PC-9 (cell line): Measurements from ENCODE around the gene IFNG-AS1. TPM values are rescaled to one million over a fixed set of nuclear protein-coding genes. Genes with fewer than 3 reads are reported as not detected.

Experiments used
- BruUV-seq: library from RNA; stranded (reverse); fragments of 400-500 nt; replicated peaks from 2 replicates; lab custom pipeline; 2021; lab: Mats Ljungman, UMichigan
- CTCF ChIA-PET: fragments of 300-600 bp; sonication (Branson Sonifier 250); formaldehyde crosslinking; loops from one replicate; lab custom pipeline; 2022; ENCODE audit warnings: antibody characterized with exemption; lab: Charles Lee
- POLR2A ChIA-PET: fragments of 300-600 bp; sonication (Branson Sonifier 250); formaldehyde crosslinking; loops from one replicate; lab custom pipeline; 2022; ENCODE audit warnings: antibody characterized with exemption; ENCODE audit not compliant: unreplicated experiment; lab: Charles Lee
- DNase-seq, 2 experiments: peaks; one replicate each; pipeline versions ENCODE4 v3.0.0 to v3.0.0-alpha.2; 2015 to 2022; ENCODE audit warnings: mixed read lengths in 1 of 2
- H2AFZ ChIP-seq: fragments of 200-600 bp; sonication (generic); 2 replicates; pipeline ENCODE4 v1.8.1; 2017; ENCODE audit warnings: antibody characterized with exemption
- H3F3A ChIP-seq: fragments of 200-600 bp; sonication (generic); 2 replicates; pipeline ENCODE4 v1.8.1; 2017; ENCODE audit warnings: antibody characterized with exemption, mild to moderate bottlenecking, low read depth; ENCODE audit not compliant: insufficient read depth
- H3K27ac ChIP-seq: fragments of 200-600 bp; sonication (generic); 2 replicates; pipeline ENCODE4 v1.6.1; 2016; ENCODE audit warnings: mixed run types
- H3K27me3 ChIP-seq: fragments of 200-600 bp; sonication (generic); 2 replicates; pipeline ENCODE4 v1.6.1; 2016; ENCODE audit warnings: low read depth, mixed run types; ENCODE audit not compliant: insufficient read depth
- H3K36me3 ChIP-seq: fragments of 200-600 bp; sonication (generic); 2 replicates; pipeline ENCODE4 v1.6.1; 2016; ENCODE audit warnings: low read depth, mixed run types
- H3K4me1 ChIP-seq: fragments of 200-600 bp; sonication (generic); replicated peaks from 2 replicates; pipeline ENCODE4 v1.6.1; 2016; ENCODE audit warnings: mixed run types; ENCODE audit not compliant: insufficient read depth
- H3K4me2 ChIP-seq: fragments of 200-600 bp; sonication (generic); 2 replicates; pipeline ENCODE4 v1.6.1; 2017; ENCODE audit warnings: mixed run types
- H3K4me3 ChIP-seq: fragments of 200-600 bp; sonication (generic); 2 replicates; pipeline ENCODE4 v1.6.1; 2016; ENCODE audit warnings: mixed run types
- H3K79me2 ChIP-seq: fragments of 200-600 bp; sonication (generic); 2 replicates; pipeline ENCODE4 v1.6.1; 2017; ENCODE audit warnings: low read depth, mixed run types
- H3K9me2 ChIP-seq: fragments of 200-600 bp; sonication (generic); 2 replicates; pipeline ENCODE4 v1.8.1; 2017; ENCODE audit warnings: mild to moderate bottlenecking; ENCODE audit not compliant: insufficient read depth
- H3K9me3 ChIP-seq: fragments of 200-600 bp; sonication (generic); 2 replicates; pipeline ENCODE4 v1.8.1; 2016; ENCODE audit warnings: low read depth; ENCODE audit not compliant: insufficient read depth
- H4K20me1 ChIP-seq: fragments of 200-600 bp; sonication (generic); 2 replicates; pipeline ENCODE4 v1.8.1; 2017; ENCODE audit not compliant: insufficient read depth
- EZH2 ChIP-seq: fragments of 200-600 bp; sonication (generic); IDR thresholded peaks from 2 replicates; pipeline ENCODE4 v1.8.0; 2017; ENCODE audit warnings: antibody characterized with exemption, low read depth
- intact Hi-C: fragments of 100-400 bp; cut with micrococcal nuclease; formaldehyde crosslinking; loops from one replicate; pipeline ENCODE4 v1.10.0; 2022; ENCODE audit not compliant: unreplicated experiment
- total RNA-seq: library from RNA; stranded (reverse); gene quantifications from 2 replicates; pipeline ENCODE4 v1.2.3, GENCODE V29; 2021
- TF ChIP-seq, protein P1 (sequence below): fragments of 200-600 bp; sonication (generic); conservative IDR thresholded peaks from 2 replicates; pipeline ENCODE4 v1.6.1; 2017; ENCODE audit warnings: mixed run types, antibody characterized with exemption, mild to moderate bottlenecking, moderate library complexity

Gene IFNG-AS1
- total RNA-seq, 1 experiment from 2014 or later, result not detected

DNA sequence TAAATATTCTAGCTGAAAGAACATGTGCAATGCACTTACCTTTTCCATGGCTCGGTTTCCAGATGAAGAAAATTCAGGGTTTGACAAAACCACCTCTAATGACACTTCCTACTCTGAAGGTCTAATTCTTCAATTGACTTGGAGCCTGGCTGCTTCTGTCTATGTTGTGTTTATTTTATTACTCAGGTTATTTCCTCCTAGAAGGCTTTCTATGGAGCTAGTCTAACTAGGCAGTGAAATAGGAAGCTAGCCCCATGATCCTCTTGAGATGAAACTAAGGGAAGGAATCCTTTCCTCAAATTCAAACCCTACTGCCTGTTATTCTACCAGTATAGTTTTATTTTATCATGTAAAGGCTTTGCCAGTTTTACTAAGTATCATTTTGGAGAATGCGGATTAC lies 20.9 kb upstream of the IFNG-AS1 start:
- H3K27ac ChIP-seq, result no peak overlapping the region
- intact Hi-C loops, result no loop called here
- H3F3A ChIP-seq, result no peaks in the 10 kb centered on the region
- TF ChIP-seq, protein P1, sequence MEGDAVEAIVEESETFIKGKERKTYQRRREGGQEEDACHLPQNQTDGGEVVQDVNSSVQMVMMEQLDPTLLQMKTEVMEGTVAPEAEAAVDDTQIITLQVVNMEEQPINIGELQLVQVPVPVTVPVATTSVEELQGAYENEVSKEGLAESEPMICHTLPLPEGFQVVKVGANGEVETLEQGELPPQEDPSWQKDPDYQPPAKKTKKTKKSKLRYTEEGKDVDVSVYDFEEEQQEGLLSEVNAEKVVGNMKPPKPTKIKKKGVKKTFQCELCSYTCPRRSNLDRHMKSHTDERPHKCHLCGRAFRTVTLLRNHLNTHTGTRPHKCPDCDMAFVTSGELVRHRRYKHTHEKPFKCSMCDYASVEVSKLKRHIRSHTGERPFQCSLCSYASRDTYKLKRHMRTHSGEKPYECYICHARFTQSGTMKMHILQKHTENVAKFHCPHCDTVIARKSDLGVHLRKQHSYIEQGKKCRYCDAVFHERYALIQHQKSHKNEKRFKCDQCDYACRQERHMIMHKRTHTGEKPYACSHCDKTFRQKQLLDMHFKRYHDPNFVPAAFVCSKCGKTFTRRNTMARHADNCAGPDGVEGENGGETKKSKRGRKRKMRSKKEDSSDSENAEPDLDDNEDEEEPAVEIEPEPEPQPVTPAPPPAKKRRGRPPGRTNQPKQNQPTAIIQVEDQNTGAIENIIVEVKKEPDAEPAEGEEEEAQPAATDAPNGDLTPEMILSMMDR, result no peak
- ChIA-PET CTCF (no interaction called here), POLR2A (no interaction called here)
- H3K9me3 ChIP-seq, result no peaks in the 10 kb centered on the region
- H3K79me2 ChIP-seq, result no peaks in the 10 kb centered on the region
- H3K36me3 ChIP-seq, result no peaks in the 10 kb centered on the region
- DNase-seq, result peak in 1 of 2 experiments; percentile 39
- no peaks in the 10 kb centered on the region for H4K20me1 ChIP-seq
- H3K4me2 ChIP-seq, result no peak overlapping the region
- no peaks in the 10 kb centered on the region for H3K9me2 ChIP-seq
- no peaks in the 10 kb centered on the region for H3K4me1 ChIP-seq
- no TSS peak for BruUV-seq
- no peak overlapping the region for H3K4me3 ChIP-seq
- no peaks in the 10 kb centered on the region for H3K27me3 ChIP-seq
- H2AFZ ChIP-seq, result no peak overlapping the region

DNA sequence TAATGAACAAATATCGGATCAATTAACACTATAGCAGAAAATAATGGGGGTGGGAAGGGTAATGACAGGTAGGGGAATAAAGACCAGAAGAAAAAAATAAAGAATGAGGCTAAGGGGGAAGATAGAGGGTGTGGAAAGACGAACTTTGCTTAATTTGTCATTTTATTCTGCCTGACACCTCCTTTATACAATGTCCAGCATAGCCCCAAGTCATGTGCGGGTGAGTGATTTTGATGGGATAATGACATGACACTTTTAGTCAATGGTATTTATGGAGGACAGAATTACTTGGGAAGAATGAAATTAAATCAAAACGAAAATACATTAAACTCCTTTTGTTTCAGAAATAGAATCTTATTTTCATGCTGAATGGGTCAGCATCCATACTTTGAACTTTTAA lies 20.5 kb upstream of the IFNG-AS1 start:
- intact Hi-C loops, result no loop called here
- no peaks in the 10 kb centered on the region for H3K79me2 ChIP-seq
- TF ChIP-seq, protein P1, result no peak
- no peak for TF ChIP-seq EZH2
- H3K4me3 ChIP-seq, result no peak overlapping the region
- ChIA-PET CTCF (no interaction called here), POLR2A (no interaction called here)
- H3K4me2 ChIP-seq, result no peak overlapping the region
- H3K9me3 ChIP-seq, result no peaks in the 10 kb centered on the region
- no peaks in the 10 kb centered on the region for H3K9me2 ChIP-seq
- H3F3A ChIP-seq, result no peaks in the 10 kb centered on the region
- no peaks in the 10 kb centered on the region for H3K27me3 ChIP-seq
- H3K4me1 ChIP-seq, result no peaks in the 10 kb centered on the region
- no peaks in the 10 kb centered on the region for H3K36me3 ChIP-seq
- H4K20me1 ChIP-seq, result no peaks in the 10 kb centered on the region
- H3K27ac ChIP-seq, result no peak overlapping the region
- no TSS peak for BruUV-seq
- no peak for DNase-seq
- no peak overlapping the region for H2AFZ ChIP-seq

DNA sequence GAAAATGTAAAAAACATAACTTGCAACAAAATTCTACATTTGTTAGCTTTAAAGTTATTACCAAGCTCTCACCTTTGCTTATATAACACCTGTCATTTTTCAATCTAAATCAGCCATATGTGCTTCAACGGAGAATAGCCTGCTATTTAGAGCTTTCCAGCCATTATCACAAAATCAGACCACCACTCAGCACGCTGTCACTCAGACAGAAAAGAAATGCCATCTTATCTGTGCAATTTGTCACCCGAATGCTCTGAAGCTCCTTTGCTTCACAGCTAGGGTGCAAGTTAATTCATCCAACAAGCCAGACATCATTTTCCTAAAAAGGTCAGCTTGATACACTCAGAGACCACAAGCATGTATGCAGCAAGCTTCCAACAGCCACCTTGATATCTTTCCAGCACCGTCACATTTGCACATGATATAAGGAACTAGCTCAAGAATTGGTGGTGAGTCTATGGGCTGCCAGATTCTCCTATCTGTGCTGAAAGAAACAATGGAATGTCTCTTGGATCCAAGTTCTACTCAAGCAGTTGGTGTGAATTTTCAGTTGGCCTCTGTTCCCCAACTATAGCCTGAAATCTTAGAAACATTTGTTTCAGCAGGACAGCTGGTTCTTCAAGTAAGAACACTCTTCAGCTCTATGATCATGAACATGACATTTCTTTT lies 20.0 kb upstream of the IFNG-AS1 start:
- no peaks in the 10 kb centered on the region for H3F3A ChIP-seq
- BruUV-seq, result no TSS peak
- no peak overlapping the region for H2AFZ ChIP-seq
- no peaks in the 10 kb centered on the region for H3K9me3 ChIP-seq
- H4K20me1 ChIP-seq, result no peaks in the 10 kb centered on the region
- H3K4me3 ChIP-seq, result no peak overlapping the region
- no peaks in the 10 kb centered on the region for H3K9me2 ChIP-seq
- intact Hi-C loops, result no loop called here
- H3K4me2 ChIP-seq, result no peak overlapping the region
- no peak overlapping the region for H3K27ac ChIP-seq
- no peak for DNase-seq
- no peaks in the 10 kb centered on the region for H3K79me2 ChIP-seq
- no peaks in the 10 kb centered on the region for H3K4me1 ChIP-seq
- ChIA-PET CTCF (no interaction called here), POLR2A (no interaction called here)
- H3K36me3 ChIP-seq, result no peaks in the 10 kb centered on the region
- TF ChIP-seq, protein P1, result no peak
- H3K27me3 ChIP-seq, result no peaks in the 10 kb centered on the region
